Measurements from ENCODE around the gene MEAK7. TPM values are rescaled to one million over a fixed set of nuclear protein-coding genes. Genes with fewer than 3 reads are reported as not detected.
A peak's percentile ranks its signal among the peaks of the same experiment; 100 is the strongest.

Gene MEAK7
- 3.9 and 7.3 TPM in 2 replicates for total RNA-seq (2014; rRNA removed; shearing (Covaris generic))

- DNase-seq (ENCODE audit: low read depth) = peak; percentile 99
These were observed at the start of gene MEAK7 for GRCh38 chr16:84504420-84505248. Gene MEAK7 (minus strand): TSS chr16:84504659. CDS start chr16:84498086, 6,573 bp downstream.

- DNase-seq (ENCODE audit: low read depth) = no peak
These were observed 49.5 kb upstream of the MEAK7 start for GRCh38 chr16:84553873-84554399.

- no peak for DNase-seq (ENCODE audit: low read depth)
These were observed 47.7 kb upstream of the MEAK7 start for GRCh38 chr16:84552135-84552534.

GRCh38 chr16:84550096-84550495, 45.6 kb upstream of the MEAK7 start:
- DNase-seq (ENCODE audit: low read depth) = no peak

- no peak for DNase-seq (ENCODE audit: low read depth)
These were observed 44.7 kb upstream of the MEAK7 start for GRCh38 chr16:84548971-84549844.

GRCh38 chr16:84548508-84548907, 44.0 kb upstream of the MEAK7 start:
- DNase-seq (ENCODE audit: low read depth) = no peak

- DNase-seq (ENCODE audit: low read depth) = no peak
These were observed 43.1 kb upstream of the MEAK7 start for GRCh38 chr16:84547546-84548061.

GRCh38 chr16:84546669-84547545, 42.4 kb upstream of the MEAK7 start:
- DNase-seq (ENCODE audit: low read depth) = no peak

GRCh38 chr16:84545114-84545737, 40.8 kb upstream of the MEAK7 start:
- DNase-seq (ENCODE audit: low read depth) = no peak

GRCh38 chr16:84544031-84544773, 39.7 kb upstream of the MEAK7 start:
- DNase-seq (ENCODE audit: low read depth) = no peak

GRCh38 chr16:84543253-84543652, 38.8 kb upstream of the MEAK7 start:
- DNase-seq (ENCODE audit: low read depth) = no peak

- DNase-seq (ENCODE audit: low read depth) = no peak
These were observed 37.7 kb upstream of the MEAK7 start for GRCh38 chr16:84541999-84542817.

- DNase-seq (ENCODE audit: low read depth) = no peak
These were observed 35.7 kb upstream of the MEAK7 start for GRCh38 chr16:84540194-84540593.

- DNase-seq (ENCODE audit: low read depth) = no peak
These were observed 33.9 kb upstream of the MEAK7 start for GRCh38 chr16:84538222-84538840.

- DNase-seq (ENCODE audit: low read depth) = no peak
These were observed 33.2 kb upstream of the MEAK7 start for GRCh38 chr16:84537491-84538151.

- no peak for DNase-seq (ENCODE audit: low read depth)
These were observed 31.4 kb upstream of the MEAK7 start for GRCh38 chr16:84535851-84536250.

GRCh38 chr16:84535408-84535807, 30.9 kb upstream of the MEAK7 start:
- no peak for DNase-seq (ENCODE audit: low read depth)

GRCh38 chr16:84534815-84535214, 30.4 kb upstream of the MEAK7 start:
- no peak for DNase-seq (ENCODE audit: low read depth)

Data from Daoy (cell line).